ENCODE data around the gene SPATA31C2.
"Not testable (repeated sequence)": the region's sequence is repeated elsewhere in the genome, so short reads cannot be mapped to it uniquely, and the experiment has no call there.

Gene SPATA31C2

GRCh38 chr9:88123413-88123812, 14.9 kb downstream of the SPATA31C2 start:
- DNase-seq (ENCODE audit: low spot score) = not testable (repeated sequence)

- not testable (repeated sequence) for DNase-seq (ENCODE audit: low spot score)
These were observed 20.2 kb downstream of the SPATA31C2 start for GRCh38 chr9:88118121-88118520.

- DNase-seq (ENCODE audit: low spot score) = peak; percentile 80
These were observed 23.2 kb downstream of the SPATA31C2 start for GRCh38 chr9:88114968-88115612.

GRCh38 chr9:88114283-88114967, 23.9 kb downstream of the SPATA31C2 start:
- DNase-seq (ENCODE audit: low spot score) = not testable (repeated sequence)

GRCh38 chr9:88113156-88114130, 24.8 kb downstream of the SPATA31C2 start:
- DNase-seq (ENCODE audit: low spot score) = peak; percentile 66

- no peak for DNase-seq (ENCODE audit: low spot score)
These were observed 28.2 kb downstream of the SPATA31C2 start for GRCh38 chr9:88110026-88110425.

GRCh38 chr9:88108779-88109178, 29.5 kb downstream of the SPATA31C2 start:
- DNase-seq (ENCODE audit: low spot score) = no peak

GRCh38 chr9:88106492-88106891, 31.8 kb downstream of the SPATA31C2 start:
- peak; percentile 23 for DNase-seq (ENCODE audit: low spot score)

GRCh38 chr9:88092797-88093331, 45.4 kb downstream of the SPATA31C2 start:
- peak; percentile 35 for DNase-seq (ENCODE audit: low spot score)

- DNase-seq (ENCODE audit: low spot score) = no peak
These were observed 48.1 kb downstream of the SPATA31C2 start for GRCh38 chr9:88090151-88090581.

GRCh38 chr9:88087906-88088305, 50.4 kb downstream of the SPATA31C2 start:
- no peak for DNase-seq (ENCODE audit: low spot score)

GRCh38 chr9:88085476-88085875, 52.8 kb downstream of the SPATA31C2 start:
- no peak for DNase-seq (ENCODE audit: low spot score)

GRCh38 chr9:88084357-88085183, 53.7 kb downstream of the SPATA31C2 start:
- no peak for DNase-seq (ENCODE audit: low spot score)

Data from Ammon's horn (tissue), 1 donor.